KOPT-K1 (cell line): ENCODE results near the gene GNAI3.

ENCODE experiments used
- H3K27ac ChIP-seq: fragments of 200-600 bp; sonication (generic); 2 replicates; pipeline ENCODE4 v1.5.1; 2016; ENCODE audit warnings: antibody characterized with exemption, mild to moderate bottlenecking, low read depth, low read length; ENCODE audit not compliant: poor library complexity, severe bottlenecking
- H3K36me3 ChIP-seq: fragments of 200-600 bp; sonication (generic); 2 replicates; pipeline ENCODE4 v1.5.1; 2017; ENCODE audit warnings: antibody characterized with exemption, mild to moderate bottlenecking, low read length, moderate library complexity; ENCODE audit not compliant: insufficient read depth
- H3K9me3 ChIP-seq: fragments of 200-600 bp; sonication (generic); 2 replicates; pipeline ENCODE4 v1.5.1; 2017; ENCODE audit warnings: antibody characterized with exemption, low read length, mild to moderate bottlenecking; ENCODE audit not compliant: insufficient read depth, poor library complexity, severe bottlenecking

GNAI3 gene

GRCh38 chr1:109548321-109549267 is at the start of gene GNAI3:
GNAI3 (plus strand) TSS chr1:109548615; CDS start chr1:109548721, 106 bp downstream.
- H3K27ac ChIP-seq = peak within 1 kb of the TSS; percentile 89
- no peaks in the 10 kb centered on the region; the same call in 1 of the 2 replicates for H3K36me3 ChIP-seq
- no peaks in the 10 kb centered on the region for H3K9me3 ChIP-seq

DNA sequence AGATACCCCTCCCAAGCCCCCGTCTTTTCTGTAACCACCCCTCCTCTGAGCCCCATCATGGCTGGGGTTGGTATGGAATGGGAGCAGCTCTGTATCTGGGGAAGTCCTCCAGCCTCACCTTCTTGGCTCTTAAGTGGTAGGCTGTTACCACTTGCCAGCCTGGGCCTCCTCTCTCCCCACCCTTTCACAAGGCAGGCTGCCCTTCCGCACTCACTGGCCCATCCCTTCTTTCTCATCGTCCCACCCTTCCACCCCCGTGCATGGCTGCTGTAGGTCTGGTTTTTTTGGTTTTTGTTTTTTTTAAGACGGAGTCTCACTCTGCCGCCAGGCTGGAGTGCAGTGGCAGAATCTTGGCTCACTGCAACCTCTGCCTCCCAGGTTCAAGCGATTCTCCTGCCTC is 49.3 kb upstream of the GNAI3 start:
- Histone ChIP-seq H3K27ac (no peak overlapping the region), H3K36me3 (peaks cover 44% of the 10 kb centered on the region), H3K9me3 (no peaks in the 10 kb centered on the region)

DNA sequence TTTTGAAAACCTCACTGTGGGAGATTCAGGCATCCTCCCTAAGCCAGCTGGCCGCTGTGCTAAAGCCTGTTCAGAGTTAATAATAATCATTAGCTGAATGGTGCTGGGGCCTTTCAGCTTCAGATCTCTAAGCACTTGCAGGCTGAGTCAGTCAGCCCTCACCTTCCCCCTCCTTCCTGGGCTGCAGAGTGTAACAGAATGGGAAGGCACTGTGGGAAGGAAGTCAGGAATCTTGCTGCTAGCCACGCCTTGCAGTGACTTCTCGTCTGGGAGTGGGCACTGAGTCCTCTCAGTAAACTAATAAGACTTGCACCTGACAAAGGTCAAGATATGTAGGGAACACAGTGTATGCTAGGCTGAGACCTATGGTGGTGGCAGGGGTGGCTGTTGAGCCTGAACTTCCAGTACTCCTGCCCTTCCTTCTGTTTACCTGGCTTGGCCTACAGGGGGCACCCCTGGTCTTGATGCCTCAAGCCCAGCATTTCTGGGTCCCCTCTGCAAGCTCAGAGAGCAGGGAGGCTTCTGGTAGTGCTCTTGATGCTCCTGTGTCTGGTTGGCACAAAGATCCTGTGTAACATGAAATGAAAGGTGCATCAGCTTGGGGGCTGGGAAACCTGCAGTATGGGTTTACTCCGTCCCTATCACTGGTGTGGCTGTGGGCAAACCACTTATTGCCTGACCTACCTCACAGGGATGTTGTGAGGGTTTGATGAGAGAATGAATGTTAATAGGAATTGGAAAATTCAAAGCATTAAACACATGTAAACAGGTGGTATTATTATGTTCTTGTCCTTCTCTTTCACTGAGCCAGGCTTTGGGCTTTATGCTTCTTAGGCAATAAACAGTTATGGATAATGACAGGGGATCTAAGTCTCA is 48.5 kb upstream of the GNAI3 start:
- Histone ChIP-seq H3K27ac (no peak overlapping the region), H3K9me3 (no peaks in the 10 kb centered on the region), H3K36me3 (peaks cover 44% of the 10 kb centered on the region)

DNA sequence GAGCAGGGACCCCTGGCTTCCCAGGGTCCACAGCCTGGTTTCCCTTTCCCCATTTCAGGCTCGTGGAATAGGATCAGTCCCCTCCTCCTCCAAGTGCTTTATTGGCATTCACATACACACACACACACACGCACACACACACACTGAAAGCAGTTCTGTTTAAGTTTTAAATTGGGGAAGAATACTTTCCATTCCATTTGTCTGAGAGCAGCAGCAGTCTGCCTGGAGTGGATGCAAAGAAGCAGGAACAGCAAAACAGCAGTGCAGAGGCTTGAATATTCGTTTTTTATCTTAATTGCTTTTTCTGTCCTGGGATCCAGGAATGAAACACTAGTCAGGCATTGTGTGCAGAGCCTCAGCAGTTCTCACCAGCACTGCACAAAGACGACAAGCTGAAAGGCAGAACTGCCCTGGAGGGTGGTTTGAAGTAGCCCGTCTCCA is 47.5 kb upstream of the GNAI3 start:
- Histone ChIP-seq H3K27ac (peak overlapping the region; percentile 48), H3K9me3 (no peaks in the 10 kb centered on the region), H3K36me3 (peaks cover 39% of the 10 kb centered on the region)

GRCh38 chr1:109501644-109502363 is 46.6 kb upstream of the GNAI3 start:
- H3K36me3 ChIP-seq = peaks cover 30% of the 10 kb centered on the region
- H3K27ac ChIP-seq = peak overlapping the region; percentile 48
- H3K9me3 ChIP-seq = no peaks in the 10 kb centered on the region

GRCh38 chr1:109502364-109502851 is 46.0 kb upstream of the GNAI3 start:
- Histone ChIP-seq H3K27ac (peak overlapping the region; percentile 48), H3K9me3 (no peaks in the 10 kb centered on the region), H3K36me3 (peaks cover 24% of the 10 kb centered on the region)

DNA sequence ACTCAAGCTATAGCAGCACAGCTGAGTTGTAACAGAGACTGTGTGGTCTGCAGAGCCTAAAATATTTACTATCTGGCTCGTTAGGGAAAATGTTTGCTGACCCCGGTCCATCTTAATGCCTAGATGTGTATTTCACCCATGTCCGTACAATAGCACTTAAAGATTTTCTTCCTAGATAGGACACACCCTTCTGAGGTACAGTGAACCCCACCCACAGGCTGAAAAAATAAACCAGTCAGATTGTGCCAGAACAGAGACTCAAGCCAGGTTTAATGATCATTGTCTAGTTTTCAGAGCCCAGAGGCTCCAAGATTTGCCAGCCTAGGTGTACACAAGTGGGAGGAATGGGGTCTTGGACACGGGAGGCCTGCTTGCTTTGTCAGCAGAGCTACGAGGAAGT is 44.5 kb upstream of the GNAI3 start:
- Histone ChIP-seq H3K36me3 (peaks cover 17% of the 10 kb centered on the region), H3K27ac (no peak overlapping the region), H3K9me3 (no peaks in the 10 kb centered on the region)

GRCh38 chr1:109504974-109505373 is 43.4 kb upstream of the GNAI3 start:
- Histone ChIP-seq H3K9me3 (no peaks in the 10 kb centered on the region), H3K36me3 (peaks cover 13% of the 10 kb centered on the region), H3K27ac (no peak overlapping the region)

DNA sequence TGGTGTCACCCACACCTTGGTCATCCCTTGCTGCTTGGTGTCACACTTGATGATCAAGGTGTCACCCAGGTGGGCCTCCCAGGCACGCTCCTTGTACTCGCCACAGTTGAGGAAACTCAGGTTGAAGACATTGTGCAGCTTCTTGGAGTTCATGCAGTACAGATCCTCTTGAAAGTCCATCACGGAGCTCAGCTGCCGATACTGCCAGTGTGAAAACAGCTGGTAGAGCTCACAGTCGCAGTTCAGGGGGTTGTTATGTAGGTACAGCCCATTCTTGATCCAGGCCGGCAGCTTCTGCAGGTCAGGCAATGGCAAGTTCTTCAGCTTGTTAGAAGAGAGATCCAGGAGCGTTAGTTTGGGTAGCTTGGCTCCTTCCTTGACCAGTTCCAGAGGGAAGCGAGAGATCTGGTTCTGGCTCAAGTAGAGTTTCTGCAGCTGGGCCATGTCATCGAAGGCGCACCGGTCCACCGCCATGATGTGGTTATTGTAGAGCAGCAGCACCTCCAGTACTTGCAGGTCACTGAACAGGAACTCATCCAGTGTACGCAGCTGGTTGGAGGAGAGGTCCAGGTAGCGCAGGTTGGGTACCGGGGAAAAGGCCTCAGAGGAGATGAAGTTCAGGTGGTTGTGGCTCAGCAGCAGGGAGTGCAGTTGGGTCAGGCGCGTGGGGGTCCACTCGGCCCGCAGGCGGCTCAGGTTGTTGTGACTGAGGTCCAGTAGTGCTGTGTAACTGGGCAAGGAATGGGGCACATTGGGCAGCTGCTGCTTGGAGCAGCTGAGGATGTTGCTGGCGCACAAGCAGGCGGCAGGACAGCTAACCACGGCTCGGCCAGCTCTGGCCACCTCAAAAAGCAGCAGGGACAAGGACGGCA is 40.2 kb upstream of the GNAI3 start:
- no peaks in the 10 kb centered on the region for H3K36me3 ChIP-seq
- H3K9me3 ChIP-seq = no peaks in the 10 kb centered on the region
- H3K27ac ChIP-seq = no peak overlapping the region

DNA sequence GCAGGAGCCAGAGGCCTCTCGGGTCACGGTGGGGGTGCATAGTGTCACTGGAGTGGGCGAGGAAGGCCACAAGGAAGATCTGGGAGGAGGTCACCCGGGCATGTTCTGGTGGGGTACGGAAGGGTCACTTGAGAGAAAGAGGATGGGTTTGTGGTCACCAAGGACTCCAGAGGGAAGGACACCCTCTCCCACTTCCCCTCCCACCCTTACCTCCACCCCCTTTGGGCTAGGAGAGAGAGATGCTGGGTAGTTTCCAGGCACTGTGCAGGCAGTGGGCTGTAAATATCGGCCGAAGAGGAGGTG is 39.6 kb upstream of the GNAI3 start:
- H3K27ac ChIP-seq = no peak overlapping the region
- no peaks in the 10 kb centered on the region for H3K9me3 ChIP-seq
- H3K36me3 ChIP-seq = no peaks in the 10 kb centered on the region

DNA sequence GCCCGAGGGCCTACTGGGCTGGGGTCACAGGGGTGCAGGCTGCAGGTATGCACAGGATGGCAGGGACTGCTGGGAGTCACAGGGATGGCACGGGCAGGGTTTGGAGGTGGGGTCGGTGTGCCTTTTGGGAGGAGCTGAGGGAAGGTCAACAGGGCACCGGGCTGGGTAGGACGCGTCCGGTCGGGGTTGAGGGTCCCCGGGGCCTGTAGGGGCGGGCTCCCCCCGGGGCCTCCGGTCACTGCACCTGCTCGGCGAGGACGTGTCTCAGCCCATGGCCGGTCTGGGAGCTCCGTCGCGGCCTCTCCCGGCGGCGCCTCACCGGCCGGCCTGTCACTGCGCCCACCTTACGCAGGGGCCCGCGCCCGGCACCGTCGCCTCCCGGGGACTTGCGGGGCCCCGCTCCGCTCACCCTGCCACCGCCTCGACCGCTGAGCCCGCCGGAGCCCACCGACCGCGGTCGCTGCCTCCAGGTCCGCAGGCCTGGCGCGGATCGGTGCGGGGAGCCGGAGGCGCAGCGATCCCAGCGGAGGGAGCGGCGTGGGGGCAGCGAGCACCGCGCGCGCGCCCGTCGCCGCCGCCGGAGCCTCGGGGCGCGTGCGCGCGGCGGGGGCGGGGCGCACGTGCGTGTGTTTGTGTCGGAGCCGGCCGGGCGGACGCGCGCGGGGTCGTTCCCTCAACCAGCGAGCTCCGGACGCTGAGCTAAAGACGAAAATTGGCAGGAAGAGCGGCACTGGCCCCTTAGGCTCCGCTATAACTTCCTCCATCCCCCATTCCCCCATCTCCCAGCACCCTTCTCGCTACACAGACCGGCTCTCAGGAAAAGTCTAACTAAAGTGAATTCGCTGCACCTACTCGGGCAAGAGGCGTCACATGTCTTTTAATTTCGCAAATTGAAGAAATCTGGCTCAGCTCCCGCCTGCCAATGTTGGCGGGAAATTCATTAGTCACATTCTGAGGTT is 39.0 kb upstream of the GNAI3 start, which contains the start of gene AMIGO1:
Gene AMIGO1 (minus strand): TSS at position 552 of the 959 bp plus-strand sequence. CDS start 815 bp downstream, outside the sequence.
- no peak within 1 kb of the TSS for H3K27ac ChIP-seq
- no peaks in the 10 kb centered on the region for H3K9me3 ChIP-seq
- no peaks in the 10 kb centered on the region for H3K36me3 ChIP-seq

DNA sequence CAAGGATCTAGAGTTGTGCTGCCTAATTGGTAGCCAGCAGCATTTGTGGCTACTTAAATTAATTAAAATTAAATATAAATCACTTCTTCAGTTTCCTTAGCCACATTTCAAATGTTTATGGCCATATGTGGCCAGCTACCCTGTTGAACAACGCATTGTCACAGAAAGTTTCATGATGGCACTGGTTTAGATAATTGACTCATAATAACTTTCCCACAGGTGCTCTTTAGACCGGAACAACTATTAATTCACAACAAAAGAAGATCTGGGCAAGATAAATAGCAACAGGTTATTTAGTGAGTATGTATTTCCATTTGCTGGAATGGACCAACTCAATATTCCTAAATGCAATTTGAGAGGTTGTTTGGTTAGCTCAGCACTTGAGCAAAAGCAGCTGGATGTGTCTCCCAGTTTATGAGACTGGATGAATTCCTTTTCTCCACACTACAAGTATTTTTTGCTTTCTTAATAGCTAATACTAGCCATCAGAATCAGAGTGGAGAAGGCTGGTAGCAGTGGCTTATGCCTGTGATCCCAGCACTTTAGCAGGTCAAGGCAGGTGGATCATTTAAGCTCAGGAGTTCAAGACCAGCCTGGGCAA is 35.2 kb upstream of the GNAI3 start:
- H3K36me3 ChIP-seq = no peaks in the 10 kb centered on the region
- H3K27ac ChIP-seq = no peak overlapping the region
- H3K9me3 ChIP-seq = no peaks in the 10 kb centered on the region

DNA sequence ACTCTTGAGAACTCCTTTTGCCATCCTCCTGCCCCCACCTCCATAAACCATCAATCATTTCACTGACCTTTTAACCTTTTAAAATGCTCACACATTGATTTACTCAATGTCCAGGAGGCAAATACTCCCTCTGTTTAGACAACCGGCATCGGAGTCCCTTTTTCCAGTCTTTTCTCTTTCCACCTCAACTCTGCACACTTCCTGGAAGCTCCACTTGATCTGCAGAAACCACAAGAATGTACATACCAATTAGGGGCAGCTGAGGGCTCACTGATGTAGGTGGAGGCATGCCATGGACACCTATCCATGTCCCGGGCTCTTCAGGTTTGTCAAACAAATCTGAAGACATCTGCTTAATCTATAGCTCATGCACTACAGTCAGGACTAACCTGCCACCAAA is 33.6 kb upstream of the GNAI3 start:
- Histone ChIP-seq H3K36me3 (no peaks in the 10 kb centered on the region), H3K27ac (no peak overlapping the region), H3K9me3 (no peaks in the 10 kb centered on the region)
